Transverse colon (tissue), 4 donors: ENCODE results near the gene SYAP1.
"Not testable (repeated sequence)": the region's sequence is repeated elsewhere in the genome, so short reads cannot be mapped to it uniquely, and the experiment has no call there.

ENCODE experiments used
- CTCF ChIP-seq, 5 experiments: fragments of 200-600 bp in 3 of 5; fragments of 450-650 bp in 2 of 5; sonication (generic) in 3 of 5; IDR thresholded peaks; 1 replicate in 2 of 5; 2 replicates in 3 of 5; pipeline ENCODE4 v1.5.1; 2016 to 2017; ENCODE audit warnings: antibody characterized with exemption in 5 of 5, inconsistent platforms in 3 of 5, mild to moderate bottlenecking in 2 of 5, moderate library complexity in 1 of 5
- POLR2AphosphoS5 ChIP-seq, 3 donors: sonication (generic); formaldehyde crosslinking; IDR thresholded peaks; one replicate each; pipeline ENCODE4 v1.6.1; 2016; ENCODE audit warnings: antibody characterized with exemption in 3 of 3

DNA sequence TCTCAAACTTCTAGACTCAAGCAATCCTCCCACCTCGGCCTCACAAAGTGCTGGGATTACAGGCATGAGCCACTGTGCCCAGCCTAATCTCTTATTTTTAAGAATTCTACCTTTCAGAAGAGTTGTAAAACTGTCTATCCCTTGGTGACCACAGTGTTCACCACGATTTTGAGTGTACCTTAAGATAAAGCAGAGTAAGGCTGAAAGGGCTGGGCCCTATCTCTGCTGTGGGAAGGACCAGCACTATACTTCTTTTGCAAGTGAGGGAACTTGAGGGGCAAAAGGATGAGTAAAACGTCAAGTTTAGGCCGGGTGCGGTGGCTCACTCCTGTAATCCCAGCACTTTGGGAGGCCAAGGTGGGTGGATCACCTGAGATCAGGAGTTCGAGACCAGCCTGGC lies 3.0 kb upstream of the SYAP1 start:
- not testable (repeated sequence) for TF ChIP-seq CTCF, POLR2AphosphoS5 (IDR thresholded peaks at IDR 0.05)
